ENCODE data around the gene PTPRD. TPM values are rescaled to one million over a fixed set of nuclear protein-coding genes. Genes with fewer than 3 reads are reported as not detected.

Gene PTPRD
- total RNA-seq, 1 donor from 2014 or later = 136 TPM

DNA sequence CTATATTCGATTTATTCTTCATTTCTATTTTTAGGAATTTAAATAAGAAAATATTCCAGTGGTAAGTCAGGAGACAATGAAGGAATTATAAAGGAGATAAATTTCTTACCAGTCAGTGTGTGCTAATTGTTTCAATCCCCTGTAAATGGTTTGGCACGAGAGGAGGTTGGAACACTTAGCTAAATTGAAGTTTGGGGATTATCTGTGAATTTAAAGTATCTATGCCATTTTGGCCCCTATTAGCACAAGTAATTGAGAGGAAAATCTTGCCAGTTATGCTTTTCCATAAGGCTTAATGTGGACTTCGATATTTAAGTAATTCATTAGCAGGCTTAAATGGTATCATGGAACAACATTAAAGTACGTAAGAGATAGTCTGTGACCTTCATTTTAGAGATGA lies 860.8 kb downstream of the PTPRD start:
- no peaks in the 10 kb centered on the region for H3K4me1 Mint-ChIP-seq
- Histone ChIP-seq H4K20me1 (ENCODE audit: low read depth) (no peaks in the 10 kb centered on the region), H3K4me1 (peaks cover 2% of the 10 kb centered on the region), H2AFZ (replicated peaks) (no peak overlapping the region), H3F3A (ENCODE audit: low read depth) (no peaks in the 10 kb centered on the region), H3K79me2 (ENCODE audit: low read depth) (no peaks in the 10 kb centered on the region), H3K4me3 (no peak overlapping the region), H3K9ac (no peak overlapping the region), H3K9me3 (ENCODE audit: low read depth) (no peaks in the 10 kb centered on the region), H3K36me3 (no peaks in the 10 kb centered on the region), H3K27ac (no peak overlapping the region), H3K4me2 (no peak overlapping the region), H3K27me3 (no peaks in the 10 kb centered on the region)
- no peaks in the 10 kb centered on the region for H3K9me3 Mint-ChIP-seq
- no peak overlapping the region for H3K27ac Mint-ChIP-seq
- no peaks in the 10 kb centered on the region for H3K27me3 Mint-ChIP-seq (ENCODE audit: insufficient read depth, low read depth)
- no peak for DNase-seq (ENCODE audit: low spot score)
- TF ChIP-seq EZH2 (IDR thresholded peaks at IDR 0.05) (no peak), EZH2phosphoT487 (IDR thresholded peaks at IDR 0.05) (no peak)
- TF ChIP-seq, protein P1, sequence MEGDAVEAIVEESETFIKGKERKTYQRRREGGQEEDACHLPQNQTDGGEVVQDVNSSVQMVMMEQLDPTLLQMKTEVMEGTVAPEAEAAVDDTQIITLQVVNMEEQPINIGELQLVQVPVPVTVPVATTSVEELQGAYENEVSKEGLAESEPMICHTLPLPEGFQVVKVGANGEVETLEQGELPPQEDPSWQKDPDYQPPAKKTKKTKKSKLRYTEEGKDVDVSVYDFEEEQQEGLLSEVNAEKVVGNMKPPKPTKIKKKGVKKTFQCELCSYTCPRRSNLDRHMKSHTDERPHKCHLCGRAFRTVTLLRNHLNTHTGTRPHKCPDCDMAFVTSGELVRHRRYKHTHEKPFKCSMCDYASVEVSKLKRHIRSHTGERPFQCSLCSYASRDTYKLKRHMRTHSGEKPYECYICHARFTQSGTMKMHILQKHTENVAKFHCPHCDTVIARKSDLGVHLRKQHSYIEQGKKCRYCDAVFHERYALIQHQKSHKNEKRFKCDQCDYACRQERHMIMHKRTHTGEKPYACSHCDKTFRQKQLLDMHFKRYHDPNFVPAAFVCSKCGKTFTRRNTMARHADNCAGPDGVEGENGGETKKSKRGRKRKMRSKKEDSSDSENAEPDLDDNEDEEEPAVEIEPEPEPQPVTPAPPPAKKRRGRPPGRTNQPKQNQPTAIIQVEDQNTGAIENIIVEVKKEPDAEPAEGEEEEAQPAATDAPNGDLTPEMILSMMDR (IDR thresholded peaks at IDR 0.05) = no peak
- H3K4me3 Mint-ChIP-seq = no peak overlapping the region
- H3K36me3 Mint-ChIP-seq = no peaks in the 10 kb centered on the region

- H3K27ac Mint-ChIP-seq = no peak overlapping the region
- Histone ChIP-seq H3K27me3 (no peaks in the 10 kb centered on the region), H3F3A (ENCODE audit: low read depth) (no peaks in the 10 kb centered on the region), H3K4me2 (no peak overlapping the region), H3K27ac (no peak overlapping the region), H2AFZ (replicated peaks) (no peak overlapping the region), H3K4me3 (no peak overlapping the region), H4K20me1 (ENCODE audit: low read depth) (no peaks in the 10 kb centered on the region), H3K9ac (no peak overlapping the region), H3K79me2 (ENCODE audit: low read depth) (no peaks in the 10 kb centered on the region), H3K9me3 (ENCODE audit: low read depth) (no peaks in the 10 kb centered on the region), H3K36me3 (no peaks in the 10 kb centered on the region), H3K4me1 (peaks cover 4% of the 10 kb centered on the region)
- no peaks in the 10 kb centered on the region for H3K36me3 Mint-ChIP-seq
- TF ChIP-seq EZH2phosphoT487 (IDR thresholded peaks at IDR 0.05) (no peak), EZH2 (IDR thresholded peaks at IDR 0.05) (no peak)
- TF ChIP-seq, protein P1 (IDR thresholded peaks at IDR 0.05) = no peak
- H3K4me3 Mint-ChIP-seq = no peak overlapping the region
- no peaks in the 10 kb centered on the region for H3K9me3 Mint-ChIP-seq
- H3K4me1 Mint-ChIP-seq = no peaks in the 10 kb centered on the region
- no peak for DNase-seq (ENCODE audit: low spot score)
- no peaks in the 10 kb centered on the region for H3K27me3 Mint-ChIP-seq (ENCODE audit: insufficient read depth, low read depth)
Observed at GRCh38 chr9:9750719-9751118, 862.1 kb downstream of the PTPRD start.

DNA sequence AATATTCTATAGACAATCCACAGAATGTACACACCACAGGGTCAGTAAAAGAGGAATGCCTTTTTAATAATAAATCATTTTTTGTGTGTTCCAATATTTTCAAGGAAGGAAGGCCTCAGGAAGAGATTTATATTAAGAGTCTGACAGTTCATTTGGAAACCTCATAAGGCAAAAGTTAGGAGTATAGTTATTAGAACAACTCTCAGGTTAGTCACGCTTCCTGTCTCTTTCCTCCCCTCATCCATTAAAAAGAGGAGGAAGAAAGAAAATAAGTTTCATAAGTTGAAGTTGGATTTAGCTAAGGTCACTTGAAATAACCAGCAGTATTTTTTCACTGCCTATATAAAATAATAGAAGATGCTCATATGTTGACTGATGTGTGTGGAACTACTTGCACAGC lies 863.2 kb downstream of the PTPRD start:
- Histone ChIP-seq H3K4me3 (no peak overlapping the region), H3K9ac (no peak overlapping the region), H4K20me1 (ENCODE audit: low read depth) (no peaks in the 10 kb centered on the region), H3K36me3 (no peaks in the 10 kb centered on the region), H3K4me1 (peaks cover 4% of the 10 kb centered on the region), H3K27ac (no peak overlapping the region), H2AFZ (replicated peaks) (no peak overlapping the region), H3K4me2 (no peak overlapping the region), H3F3A (ENCODE audit: low read depth) (no peaks in the 10 kb centered on the region), H3K79me2 (ENCODE audit: low read depth) (no peaks in the 10 kb centered on the region), H3K9me3 (ENCODE audit: low read depth) (no peaks in the 10 kb centered on the region), H3K27me3 (no peaks in the 10 kb centered on the region)
- TF ChIP-seq EZH2phosphoT487 (IDR thresholded peaks at IDR 0.05) (no peak), EZH2 (IDR thresholded peaks at IDR 0.05) (no peak)
- TF ChIP-seq, protein P1 (IDR thresholded peaks at IDR 0.05) = no peak
- Mint-ChIP-seq H3K27me3 (ENCODE audit: insufficient read depth, low read depth) (no peaks in the 10 kb centered on the region), H3K9me3 (no peaks in the 10 kb centered on the region), H3K36me3 (no peaks in the 10 kb centered on the region), H3K4me1 (no peaks in the 10 kb centered on the region), H3K4me3 (no peak overlapping the region), H3K27ac (no peak overlapping the region)
- DNase-seq (ENCODE audit: low spot score) = no peak

Data from neural progenitor cell (in vitro differentiated cells).